Measurements from ENCODE around the gene GATAD2A. TPM values are rescaled to one million over a fixed set of nuclear protein-coding genes. Genes with fewer than 3 reads are reported as not detected.

GATAD2A gene
- total RNA-seq, 1 experiment from 2014 or later: 189 TPM

GRCh38 chr19:19532806-19533701 lies 127.6 kb downstream of the GATAD2A start:
- Mint-ChIP-seq H3K9me3 (no peaks in the 10 kb centered on the region; a peak in 1 of 5 replicates), H3K4me1 (peaks cover 10 to 17% of the 10 kb centered on the region in 2 experiments), H3K27ac (no peak overlapping the region), H3K27me3 (ENCODE audit: low read depth) (peaks cover 15% of the 10 kb centered on the region), H3K36me3 (ENCODE audit: insufficient read depth in 1 of 3, low read depth in 3 of 3) (peaks cover 10 to 35% (median 22%) of the 10 kb centered on the region in 3 experiments; a peak in 6 of 7 replicates), H3K4me3 (no peak overlapping the region)
- H3K18ac ChIP-seq (ENCODE audit: insufficient read length, low read depth, low read length): no peak overlapping the region
- H3K23me2 ChIP-seq (ENCODE audit: insufficient read length, low read depth, low read length, poor library complexity, severe bottlenecking): peaks cover 3% of the 10 kb centered on the region
- no peak overlapping the region for H4K5ac ChIP-seq (ENCODE audit: insufficient read length, low read depth, low read length)
- no peak overlapping the region for H3T11ph ChIP-seq (ENCODE audit: low read length)
- H3K4me1 ChIP-seq (ENCODE audit: insufficient read depth, low read length): no peaks in the 10 kb centered on the region
- H4K8ac ChIP-seq (replicated peaks; ENCODE audit: insufficient read length, low read depth, low read length): no peak overlapping the region
- no peak overlapping the region for H3K4me2 ChIP-seq (ENCODE audit: insufficient read depth, insufficient read length, low read length)
- no peak overlapping the region for H4K91ac ChIP-seq (ENCODE audit: insufficient read length, low read depth, low read length)
- H3K79me1 ChIP-seq (ENCODE audit: insufficient read depth, low read depth, low read length, poor library complexity, severe bottlenecking): no peaks in the 10 kb centered on the region
- H2BK5ac ChIP-seq (ENCODE audit: insufficient read length, low read length): no peak overlapping the region
- no peak overlapping the region for H2BK12ac ChIP-seq (ENCODE audit: insufficient read length, low read depth, low read length)
- H2BK120ac ChIP-seq (ENCODE audit: low read depth, low read length, poor library complexity, severe bottlenecking): no peak overlapping the region
- peaks cover 3% of the 10 kb centered on the region for H4K20me1 ChIP-seq (ENCODE audit: control insufficient read depth, insufficient read depth, insufficient read length)
- no peaks in the 10 kb centered on the region for H3K79me2 ChIP-seq (ENCODE audit: insufficient read depth, low read length)
- H3K27ac ChIP-seq (ENCODE audit: insufficient read length, low read depth, low read length): no peak overlapping the region
- H2BK15ac ChIP-seq (ENCODE audit: low read depth, low read length): no peak overlapping the region
- no peak overlapping the region for H2AK5ac ChIP-seq (ENCODE audit: insufficient read length, low read length)
- H3K27me3 ChIP-seq (ENCODE audit: insufficient read depth, low read length): no peaks in the 10 kb centered on the region
- no peak overlapping the region for H3K23ac ChIP-seq (ENCODE audit: insufficient read length, low read depth, low read length)
- no peak overlapping the region for H2AFZ ChIP-seq (ENCODE audit: low read length)
- no peak overlapping the region for H2BK20ac ChIP-seq (ENCODE audit: low read depth, low read length, poor library complexity, severe bottlenecking)
- 100% methylated on average over 1 of the region's 14 CpGs for WGBS (ENCODE audit: extremely low coverage, insufficient read length, low lambda C conversion rate)
- H3K56ac ChIP-seq (ENCODE audit: insufficient read length, low read depth, low read length): no peak overlapping the region
- H3K4ac ChIP-seq (ENCODE audit: low read depth, low read length): no peak overlapping the region
- DNase-seq: no peak
- H3K14ac ChIP-seq (ENCODE audit: insufficient read depth, low read length): no peak overlapping the region
- no peak for TF ChIP-seq CTCF (conservative IDR thresholded peaks at IDR 0.05)
- H3K9me3 ChIP-seq (ENCODE audit: control insufficient read depth, low read depth, low read length): no peaks in the 10 kb centered on the region
- H3K9ac ChIP-seq (ENCODE audit: extremely low read depth, insufficient read length, low read length): no peak overlapping the region
